Dermis blood vessel endothelial cell (primary cell): Measurements from ENCODE around the gene ECD. TPM values are rescaled to one million over a fixed set of nuclear protein-coding genes. Genes with fewer than 3 reads are reported as not detected.

Experiments used
- DNase-seq: peaks from one replicate; pipeline ENCODE4 v3.0.0; 2010
- total RNA-seq: library from RNA; depleted of rRNA; stranded (reverse); fragments of >200 nt; gene quantifications from 2 replicates; pipeline ENCODE4 v1.2.3, GENCODE V29; 2014

ECD gene
- total RNA-seq, result 29.1 and 34.7 TPM in 2 replicates

GRCh38 chr10:73167783-73168464 is at the start of gene ECD, which contains the start of gene FAM149B1:
ECD (minus strand) TSS chr10:73168008; CDS start chr10:73163937, 4,071 bp downstream.
FAM149B1 (plus strand) TSS chr10:73168119; CDS start chr10:73168340, 221 bp downstream.
- peak; percentile 98 for DNase-seq

- no peak for DNase-seq
These were observed 47.9 kb upstream of the ECD start for GRCh38 chr10:73215749-73216148.

GRCh38 chr10:73211106-73211811 is 43.5 kb upstream of the ECD start:
- no peak for DNase-seq

DNA sequence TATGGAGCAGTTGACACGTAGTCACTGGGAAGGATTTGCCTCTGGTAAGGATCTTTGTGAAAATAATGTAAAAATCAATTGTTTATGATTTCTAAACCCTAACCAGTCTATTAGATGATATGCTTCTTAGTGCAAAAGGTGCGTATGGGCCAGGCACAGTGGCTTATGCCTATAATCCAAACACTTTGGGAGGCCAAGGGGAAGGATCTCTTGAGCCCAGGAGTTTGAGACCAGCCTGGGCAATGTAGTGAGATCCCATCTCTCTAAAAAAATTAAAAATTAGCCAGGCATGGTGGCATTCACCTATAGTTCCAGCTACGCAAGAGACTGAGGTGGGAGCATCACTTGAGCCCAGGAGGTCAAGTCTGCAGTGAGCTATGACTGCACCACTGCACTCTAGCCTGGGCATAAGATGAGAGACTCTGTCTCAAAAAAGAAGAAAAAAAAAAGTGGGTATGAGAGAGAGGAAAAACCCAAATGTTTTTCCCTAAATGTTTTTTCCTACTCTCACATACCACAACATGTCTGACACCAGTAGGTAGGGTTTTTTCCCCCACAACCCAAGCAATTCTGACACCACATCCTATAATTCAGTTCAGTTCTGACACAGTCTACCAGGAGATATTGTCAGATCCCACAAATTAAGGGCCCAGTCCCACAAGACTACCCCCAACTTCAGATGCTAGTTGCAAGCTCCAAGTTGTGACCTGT is 42.7 kb upstream of the ECD start:
- no peak for DNase-seq

- DNase-seq, result peak; percentile 62
These were observed 41.9 kb upstream of the ECD start for GRCh38 chr10:73209705-73210104.

GRCh38 chr10:73207883-73208282 is 40.1 kb upstream of the ECD start:
- DNase-seq, result no peak

GRCh38 chr10:73206385-73206784 is 38.6 kb upstream of the ECD start:
- no peak for DNase-seq

DNA sequence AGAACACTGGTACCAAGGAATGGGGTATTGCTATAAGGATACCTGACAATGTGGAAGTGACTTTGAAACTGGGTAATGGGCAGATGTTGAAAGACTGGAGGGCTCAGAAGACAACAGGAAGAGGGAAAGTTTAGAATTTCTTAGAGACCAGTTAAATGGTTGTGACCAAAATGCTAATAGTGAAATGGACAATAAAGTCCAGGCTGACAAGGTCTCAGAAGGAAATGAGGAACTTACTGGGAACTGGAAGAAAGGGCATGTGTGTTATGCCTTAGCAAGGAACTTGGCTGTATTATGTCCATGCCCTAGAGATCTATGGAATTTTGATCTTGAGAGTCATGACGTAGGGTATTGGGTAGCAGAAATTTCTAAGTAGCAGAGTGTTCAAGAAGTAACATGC is 38.1 kb upstream of the ECD start:
- DNase-seq, result no peak

- DNase-seq, result no peak
These were observed 37.3 kb upstream of the ECD start for GRCh38 chr10:73205081-73205480.

DNA sequence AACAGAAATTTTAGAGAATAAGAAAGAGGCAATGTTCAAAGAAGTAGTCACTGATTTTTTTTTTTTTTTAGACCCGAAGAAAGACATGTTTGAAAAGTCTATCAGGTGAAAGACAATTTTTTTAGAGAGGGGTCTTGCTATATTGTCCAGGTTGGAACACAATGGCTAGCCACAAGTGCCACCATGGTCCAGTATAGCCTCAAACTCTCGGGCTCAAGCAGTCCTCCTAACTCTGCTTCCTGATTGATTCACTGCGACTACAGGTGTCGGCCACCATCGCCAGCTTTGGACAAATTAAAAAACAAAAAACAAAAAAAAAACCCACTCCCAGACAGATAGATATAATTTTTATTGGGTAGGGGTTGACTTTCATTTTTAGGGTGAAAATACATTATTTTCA is 22.4 kb upstream of the ECD start:
- DNase-seq, result no peak

GRCh38 chr10:73186266-73186665 is 18.5 kb upstream of the ECD start:
- no peak for DNase-seq

DNA sequence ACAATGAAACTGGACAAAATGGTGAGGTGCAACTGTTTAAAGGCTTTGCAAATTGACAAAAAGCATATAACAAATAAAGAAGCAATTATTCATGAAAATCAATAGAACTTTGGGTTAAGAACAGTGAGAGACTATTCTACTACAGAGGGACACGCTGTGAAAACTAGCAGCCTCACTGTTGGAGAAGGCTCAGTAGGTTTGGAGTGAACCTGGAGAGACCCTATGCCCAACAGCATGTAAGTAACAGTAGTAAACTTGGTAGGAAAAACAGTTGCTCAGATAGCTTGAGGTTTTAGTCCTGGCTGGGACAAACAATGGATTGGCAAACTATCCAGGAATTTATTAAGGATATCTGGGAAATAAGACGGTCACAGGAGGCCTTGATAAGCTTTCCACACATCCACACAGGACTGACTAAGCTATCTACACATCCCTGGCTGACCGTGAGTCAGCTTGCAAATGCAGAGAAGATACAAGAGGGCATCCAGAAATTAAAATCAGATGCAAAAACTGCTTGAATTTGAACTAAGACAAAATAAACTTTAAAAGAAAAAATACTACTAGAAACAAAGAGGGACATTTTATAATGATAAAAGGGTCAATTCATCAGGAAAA is 16.0 kb upstream of the ECD start:
- peak; percentile 82 for DNase-seq

DNA sequence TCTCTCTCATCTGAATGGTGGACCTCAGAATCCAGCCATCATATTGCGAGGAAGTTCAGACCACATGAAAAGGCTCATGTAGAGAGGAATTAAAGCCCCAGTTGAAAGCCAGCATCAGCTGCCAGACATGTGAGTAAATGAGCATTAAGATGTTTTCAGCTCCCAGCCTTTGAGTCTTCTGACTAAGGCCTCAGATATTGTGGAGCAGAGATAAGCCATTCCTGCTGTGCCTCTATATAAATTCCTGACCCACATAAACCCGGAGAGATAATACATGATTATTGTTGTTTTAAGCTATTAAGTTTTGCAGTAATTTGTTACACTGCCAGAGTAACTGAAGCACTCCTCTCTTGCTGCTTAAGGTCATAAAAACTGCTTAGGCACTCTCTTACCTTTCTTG is 14.8 kb upstream of the ECD start:
- no peak for DNase-seq

- DNase-seq, result peak; percentile 48
These were observed 6.5 kb upstream of the ECD start for GRCh38 chr10:73174148-73174925.

GRCh38 chr10:73172867-73173266 is 5.1 kb upstream of the ECD start:
- DNase-seq, result no peak

- no peak for DNase-seq
These were observed 1.5 kb upstream of the ECD start for GRCh38 chr10:73169320-73169719.

GRCh38 chr10:73168465-73168803 is 626 bp upstream of the ECD start:
- DNase-seq, result peak; percentile 70

- DNase-seq, result no peak
These were observed 388 bp downstream of the ECD start for GRCh38 chr10:73167458-73167782.

DNA sequence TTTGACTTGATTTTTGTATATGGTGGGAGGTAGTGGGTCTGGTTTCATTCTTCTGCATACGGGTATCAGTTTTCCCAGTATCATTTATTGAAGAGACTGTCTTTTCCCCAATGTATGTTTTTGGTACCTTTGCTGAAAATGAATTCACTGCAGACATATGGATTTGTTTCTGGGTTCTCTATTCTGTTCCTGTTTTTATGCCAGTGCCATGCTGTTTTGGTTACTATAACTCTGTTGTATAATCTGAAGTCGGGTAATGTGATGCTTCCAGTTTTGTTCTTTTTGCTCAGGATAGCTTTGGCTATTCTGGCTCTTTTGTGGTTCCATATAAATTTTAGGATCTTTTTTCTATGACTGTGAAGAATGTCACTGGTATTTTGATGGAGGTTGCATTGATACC is 836 bp downstream of the ECD start:
- no peak for DNase-seq

- DNase-seq, result no peak
These were observed 4.7 kb downstream of the ECD start for GRCh38 chr10:73163096-73163495.

DNA sequence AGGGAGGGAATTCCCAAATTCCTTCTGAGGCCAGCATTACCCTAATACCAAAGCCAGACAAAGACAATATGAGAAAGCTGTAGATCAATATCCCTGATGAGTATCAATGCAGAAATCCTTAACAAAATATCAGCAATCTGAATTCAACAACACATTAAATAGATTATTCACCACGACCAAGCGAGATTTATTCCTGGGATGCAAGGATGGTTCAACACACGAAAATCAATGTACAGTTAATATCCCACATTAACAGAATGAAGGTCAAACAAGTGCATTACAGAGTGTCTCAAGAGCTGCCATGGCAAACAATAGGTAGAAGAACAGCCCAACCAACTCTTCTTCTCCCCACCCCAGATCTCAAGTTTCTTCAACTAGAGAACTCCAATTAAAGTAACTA is 6.1 kb downstream of the ECD start:
- no peak for DNase-seq

- no peak for DNase-seq
These were observed 6.7 kb downstream of the ECD start for GRCh38 chr10:73161079-73161478.
